OCI-LY7 (cell line): ENCODE data around the gene CNTNAP1. TPM values are rescaled to one million over a fixed set of nuclear protein-coding genes. Genes with fewer than 3 reads are reported as not detected.

Source experiments
- BruUV-seq: library from RNA; stranded (reverse); fragments of 400-500 nt; replicated peaks from 2 replicates; lab custom pipeline; 2021; lab: Mats Ljungman, UMichigan
- CTCF ChIA-PET: fragments of 300-600 bp; sonication (Branson Sonifier 250); formaldehyde crosslinking; loops from one replicate; lab custom pipeline; 2022; ENCODE audit warnings: antibody characterized with exemption; ENCODE audit not compliant: unreplicated experiment; lab: Charles Lee
- POLR2A ChIA-PET: fragments of 300-600 bp; sonication (Branson Sonifier 250); formaldehyde crosslinking; loops from one replicate; lab custom pipeline; 2022; ENCODE audit warnings: antibody characterized with exemption; lab: Charles Lee
- DNase-seq: peaks from one replicate; pipeline ENCODE4 v3.0.0-alpha.2; 2015; ENCODE audit warnings: low spot score
- H2AFZ ChIP-seq: fragments of 200-600 bp; sonication (generic), shearing (Covaris generic); 2 replicates; pipeline ENCODE4 v1.6.1; 2014; ENCODE audit warnings: mild to moderate bottlenecking, antibody characterized with exemption, low read length, moderate library complexity
- H3K27ac ChIP-seq: fragments of 200-600 bp; sonication (generic); 2 replicates; pipeline ENCODE4 v1.5.1; 2014; ENCODE audit warnings: mixed run types, low read depth, mild to moderate bottlenecking, moderate library complexity, low read length, inconsistent platforms; ENCODE audit not compliant: poor library complexity, severe bottlenecking
- H3K36me3 ChIP-seq: fragments of 200-600 bp; sonication (generic); 2 replicates; pipeline ENCODE4 v1.6.1; 2014; ENCODE audit warnings: mild to moderate bottlenecking, antibody characterized with exemption, low read length, moderate library complexity, mixed read lengths; ENCODE audit not compliant: insufficient read depth
- H3K4me1 ChIP-seq: fragments of 200-600 bp; sonication (generic); 2 replicates; pipeline ENCODE4 v1.5.1; 2014; ENCODE audit warnings: mild to moderate bottlenecking, low read length; ENCODE audit not compliant: insufficient read depth, poor library complexity, severe bottlenecking
- H3K4me2 ChIP-seq: fragments of 200-600 bp; sonication (generic); 2 replicates; pipeline ENCODE4 v1.6.1; 2014; ENCODE audit warnings: mild to moderate bottlenecking, low read length
- H3K4me3 ChIP-seq: fragments of 200-600 bp; sonication (generic); 2 replicates; pipeline ENCODE4 v1.5.1; 2014; ENCODE audit warnings: mild to moderate bottlenecking, low read depth, low read length; ENCODE audit not compliant: poor library complexity, severe bottlenecking
- H3K79me2 ChIP-seq: fragments of 200-600 bp; sonication (generic); 2 replicates; pipeline ENCODE4 v1.6.1; 2016; ENCODE audit warnings: low read depth, mild to moderate bottlenecking, low read length, moderate library complexity, mixed read lengths; ENCODE audit not compliant: insufficient read depth
- H3K9me2 ChIP-seq: fragments of 200-600 bp; sonication (generic); 2 replicates; pipeline ENCODE4 v1.6.1; 2016; ENCODE audit warnings: mild to moderate bottlenecking, low read length, mixed read lengths; ENCODE audit not compliant: insufficient read depth
- H3K9me3 ChIP-seq: fragments of 200-600 bp; sonication (generic); 2 replicates; pipeline ENCODE4 v1.6.1; 2014; ENCODE audit warnings: mild to moderate bottlenecking, mixed run types, low read length, mixed read lengths
- H4K20me1 ChIP-seq: fragments of 200-600 bp; sonication (generic); 2 replicates; pipeline ENCODE4 v1.6.1; 2014; ENCODE audit warnings: mild to moderate bottlenecking, antibody characterized with exemption, low read length, moderate library complexity, mixed read lengths; ENCODE audit not compliant: insufficient read depth
- CTCF ChIP-seq: fragments of 200-600 bp; sonication (generic); conservative IDR thresholded peaks from 2 replicates; pipeline ENCODE4 v1.5.1; 2014; ENCODE audit warnings: mild to moderate bottlenecking, antibody characterized with exemption, low read length, moderate library complexity, mixed read lengths
- EZH2phosphoT487 ChIP-seq: fragments of 200-600 bp; sonication (generic); IDR thresholded peaks from 2 replicates; pipeline ENCODE4 v1.6.1; 2018; ENCODE audit warnings: low read depth, borderline replicate concordance, mild to moderate bottlenecking, mixed run types, antibody characterized with exemption, low read length, moderate library complexity, mixed read lengths
- intact Hi-C: fragments of 100-400 bp; cut with micrococcal nuclease; formaldehyde crosslinking; loops from one replicate; pipeline ENCODE4 v1.10.0; 2022; ENCODE audit not compliant: unreplicated experiment
- total RNA-seq, 2 experiments: library from RNA; depleted of rRNA in 1 of 2; stranded (reverse); fragments of >200 nt in 1 of 2; shearing (Covaris generic) in 1 of 2; gene quantifications; 2 replicates each; pipeline ENCODE4 v1.2.3, GENCODE V29; 2014 to 2022

CNTNAP1 gene
- total RNA-seq, 2 experiments from 2014 or later, result 1.0 to 6.8 TPM

GRCh38 chr17:42653179-42654124 is 28.9 kb upstream of the CNTNAP1 start:
- Histone ChIP-seq H3K9me2 (no peaks in the 10 kb centered on the region), H4K20me1 (no peaks in the 10 kb centered on the region), H3K4me2 (no peak overlapping the region), H3K79me2 (no peaks in the 10 kb centered on the region), H3K27ac (no peak overlapping the region), H3K4me1 (peaks cover 2% of the 10 kb centered on the region), H2AFZ (no peak overlapping the region), H3K9me3 (peaks cover 5% of the 10 kb centered on the region; the same call in 1 of the 2 replicates), H3K4me3 (no peak overlapping the region), H3K36me3 (no peaks in the 10 kb centered on the region)
- TF ChIP-seq CTCF (no peak), EZH2phosphoT487 (no peak)
- CTCF ChIA-PET, result no interaction called here
- no peak for DNase-seq
- BruUV-seq, result no TSS peak
- POLR2A ChIA-PET, result no interaction called here
- intact Hi-C loops, result no loop called here

- Histone ChIP-seq H3K79me2 (no peaks in the 10 kb centered on the region), H4K20me1 (no peaks in the 10 kb centered on the region), H3K36me3 (no peaks in the 10 kb centered on the region), H2AFZ (no peak overlapping the region; the same call in 1 of the 2 replicates), H3K9me2 (no peaks in the 10 kb centered on the region), H3K4me1 (peaks cover 16% of the 10 kb centered on the region), H3K9me3 (peaks cover 5% of the 10 kb centered on the region; the same call in 1 of the 2 replicates), H3K27ac (no peak overlapping the region), H3K4me2 (no peak overlapping the region), H3K4me3 (no peak overlapping the region)
- ChIA-PET POLR2A (no interaction called here), CTCF (interaction anchor here (0.5 kb wide), 1 partner anchor 125 kb away, joined by 3 read pairs; no protein-coding TSS in a partner anchor)
- intact Hi-C loops, result loop anchor here (5.0 kb wide), 1 partner anchor 38 kb away; no protein-coding TSS in a partner anchor
- TF ChIP-seq CTCF (no peak), EZH2phosphoT487 (no peak)
- BruUV-seq, result no TSS peak
- DNase-seq, result no peak
These were observed 26.8 kb upstream of the CNTNAP1 start for GRCh38 chr17:42655528-42655927.
